Left cardiac atrium (tissue), 4 donors: ENCODE results near the gene PTPRS. TPM values are rescaled to one million over a fixed set of nuclear protein-coding genes. Genes with fewer than 3 reads are reported as not detected.
"Not testable (repeated sequence)": the region's sequence is repeated elsewhere in the genome, so short reads cannot be mapped to it uniquely, and the experiment has no call there.

Source experiments
- ATAC-seq, 2 donors: fragments of 200-7000 bp; cut with Tn5 transposase; one replicate each; pipeline ENCODE4 v1.9.1; 2020; ENCODE audit warnings: mild to moderate bottlenecking in 2 of 2, moderate library complexity in 2 of 2
- DNase-seq: peaks from one replicate; pipeline ENCODE4 v3.0.0-alpha.2; 2020
- intact Hi-C, 2 donors: fragments of 100-400 bp; cut with DNase I; formaldehyde crosslinking; loops; one replicate each; pipeline versions ENCODE4 v1.14.1 to v1.15.1; 2022 to 2023
- total RNA-seq, 2 donors: library from RNA; stranded (reverse); fragmentation: NEBNext Ultra II Directional; extraction: Animal tissue kit (Norgen Biotek cat#: 25700); gene quantifications; one replicate each; pipeline ENCODE4 v1.2.1, GENCODE V29; 2021
- donor health status: DM: no; HTN: yes; CAD: no.
- donor health status: DM: no; HTN: yes; CAD: no; lungs with severe emphysema.
- donor health status: DM: yes; HTN: yes; CAD: no.
- donor health status: Dilated cardiomyopathy.

PTPRS gene
- total RNA-seq, 2 donors from 2014 or later = 95.6 to 130 TPM

- intact Hi-C loops = no loop called here
- no peak for DNase-seq
- no peak for ATAC-seq
Observed at GRCh38 chr19:5336195-5336965, 4.2 kb downstream of the PTPRS start.

GRCh38 chr19:5335593-5335992, 5.0 kb downstream of the PTPRS start:
- DNase-seq (no peak), ATAC-seq (no peak)
- intact Hi-C loops = no loop called here

DNA sequence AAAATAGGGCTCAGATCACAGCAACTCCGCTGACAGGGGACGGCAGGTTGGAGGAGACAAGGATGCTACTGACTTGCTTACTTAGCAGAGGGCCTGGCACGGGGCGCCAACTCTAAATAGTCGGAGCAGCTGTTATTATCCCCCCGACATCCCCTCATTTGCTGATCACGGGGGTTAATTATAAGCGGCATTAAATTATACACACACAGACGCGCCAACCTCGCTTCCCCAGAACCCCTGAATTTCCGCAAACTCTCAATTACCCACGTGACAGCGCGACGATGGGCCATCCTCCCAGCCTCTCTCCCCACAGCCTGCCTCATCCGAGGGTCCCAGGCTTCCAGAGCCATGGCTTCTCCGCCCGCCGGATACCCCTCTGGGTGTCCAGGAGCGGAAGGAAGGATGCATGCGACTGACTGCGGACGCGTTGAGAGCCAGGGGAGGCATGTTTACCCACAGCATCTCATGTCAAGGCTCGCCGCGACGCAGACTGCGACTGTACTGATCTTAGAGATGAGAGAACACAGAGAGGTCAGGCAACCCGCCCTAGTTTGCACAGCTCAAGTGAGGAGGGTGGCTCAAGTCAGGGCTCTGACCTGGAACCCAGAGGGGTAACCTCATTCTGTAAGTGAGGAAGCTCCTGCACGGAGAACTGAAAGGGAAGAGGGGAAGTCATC, 5.7 kb downstream of the PTPRS start:
- intact Hi-C loops = no loop called here
- ATAC-seq = no peak
- DNase-seq = no peak

DNA sequence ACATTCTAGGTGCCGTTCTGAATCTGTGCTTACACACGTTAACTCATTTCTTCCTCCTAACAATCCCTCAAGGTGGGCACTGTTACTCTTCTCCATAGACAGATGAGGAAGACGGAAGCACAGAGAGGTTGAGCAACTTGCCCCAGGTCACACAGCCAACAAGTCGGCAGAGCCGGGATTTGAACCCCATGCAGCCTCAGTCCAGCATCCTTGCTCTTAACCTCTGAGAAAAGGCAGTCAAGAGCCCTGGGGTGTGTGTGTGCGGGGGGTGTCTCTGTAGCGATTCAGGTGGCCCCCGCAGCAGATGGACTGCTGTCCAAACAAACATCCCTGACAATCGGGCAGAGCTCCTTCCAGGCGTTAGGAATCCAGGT, 6.3 kb downstream of the PTPRS start:
- DNase-seq = no peak
- intact Hi-C loops = no loop called here
- ATAC-seq = no peak

GRCh38 chr19:5333581-5334365, 6.8 kb downstream of the PTPRS start:
- no peak for DNase-seq
- intact Hi-C loops = no loop called here
- ATAC-seq = no peak

GRCh38 chr19:5332501-5332900, 8.1 kb downstream of the PTPRS start:
- DNase-seq (no peak), ATAC-seq (no peak)
- intact Hi-C loops = no loop called here

- intact Hi-C loops = no loop called here
- ATAC-seq = no peak
- DNase-seq = no peak
Observed at GRCh38 chr19:5331790-5332189, 8.8 kb downstream of the PTPRS start.

DNA sequence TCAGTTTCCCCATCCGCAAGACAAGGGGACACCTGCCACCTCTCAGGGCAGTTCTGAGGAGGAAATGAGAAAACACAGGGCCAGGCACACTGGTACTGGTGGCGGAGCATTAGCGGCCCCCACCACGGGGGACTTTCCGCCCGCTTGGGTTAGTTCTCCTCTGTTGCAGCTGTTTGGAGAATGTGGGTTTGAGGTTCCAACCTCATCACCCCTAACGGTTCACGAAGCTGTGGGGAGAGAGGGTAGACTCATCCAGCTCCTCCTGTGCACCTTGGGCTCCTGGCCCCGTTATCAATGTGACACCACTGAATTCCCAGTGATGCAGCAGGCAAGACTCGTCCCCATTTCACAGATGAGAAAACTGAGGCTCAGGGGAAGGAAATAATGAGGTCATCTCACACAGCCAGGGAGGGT, 10.3 kb downstream of the PTPRS start:
- DNase-seq = no peak
- no peak for ATAC-seq
- intact Hi-C loops = no loop called here

GRCh38 chr19:5329141-5329540, 11.5 kb downstream of the PTPRS start:
- intact Hi-C loops = no loop called here
- no peak for DNase-seq
- ATAC-seq = no peak

DNA sequence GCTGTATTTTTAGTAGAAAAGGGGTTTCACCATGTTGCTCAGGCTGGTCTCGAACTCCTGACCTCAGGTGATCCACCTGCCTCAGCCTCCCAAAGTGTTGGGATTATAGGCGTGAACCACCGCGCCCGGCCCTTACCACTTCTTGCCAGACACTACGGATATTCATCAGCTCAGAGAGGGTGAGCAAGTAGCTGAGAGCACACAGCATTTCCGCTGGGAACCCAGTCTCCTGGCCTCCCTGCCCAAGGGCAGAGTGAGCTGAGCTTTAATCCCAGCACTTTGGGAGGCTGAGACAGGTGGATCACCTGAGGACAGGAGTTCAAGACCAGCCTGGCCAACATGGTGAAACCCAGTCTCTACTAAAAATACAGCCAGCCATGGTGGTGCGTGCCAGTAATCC, 12.2 kb downstream of the PTPRS start:
- intact Hi-C loops, DNase-seq, ATAC-seq: not testable (repeated sequence)

- intact Hi-C loops = no loop called here
- ATAC-seq (no peak), DNase-seq (no peak)
Observed at GRCh38 chr19:5326986-5327623, 13.5 kb downstream of the PTPRS start.

DNA sequence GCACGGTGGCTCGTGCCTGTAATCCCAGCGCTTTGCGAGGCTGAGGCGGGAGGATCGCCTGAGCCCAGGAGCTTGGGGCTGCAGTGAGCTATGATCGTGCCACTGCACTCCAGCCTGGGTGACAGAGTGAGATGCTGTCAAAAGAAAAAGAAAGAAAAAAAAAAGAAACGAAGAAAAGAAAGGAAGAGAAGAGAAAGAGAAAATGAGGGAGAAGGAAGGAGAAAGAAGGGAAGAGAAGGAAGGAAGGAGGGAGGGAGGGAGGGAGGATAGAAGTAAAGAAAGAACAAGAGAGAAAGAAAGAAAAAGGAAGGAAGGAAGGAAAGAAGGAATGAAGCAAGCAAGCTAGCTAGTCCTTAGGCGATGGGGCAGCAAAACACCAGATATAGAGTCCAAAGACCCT, 14.1 kb downstream of the PTPRS start:
- intact Hi-C loops = no loop called here
- DNase-seq (no peak), ATAC-seq (no peak)

DNA sequence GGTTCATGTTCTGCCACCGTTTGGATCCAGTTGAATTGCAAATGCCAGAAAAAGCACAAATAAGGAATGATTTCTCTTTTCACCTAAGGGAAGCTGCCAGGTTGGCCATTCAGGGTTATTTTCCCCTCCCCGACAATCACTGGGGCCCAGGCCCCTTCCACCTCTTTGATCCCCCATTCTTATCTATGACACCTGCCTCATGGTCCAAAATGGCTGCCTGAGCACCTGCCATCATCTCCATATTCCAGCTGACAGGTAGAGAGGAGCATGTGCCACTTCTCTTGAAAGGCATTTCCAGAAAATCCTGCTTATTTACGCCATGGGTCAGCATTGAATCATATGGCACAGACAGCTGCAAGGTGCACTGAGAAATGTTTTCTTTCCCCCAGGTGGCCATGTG, 15.7 kb downstream of the PTPRS start:
- DNase-seq (no peak), ATAC-seq (no peak)
- intact Hi-C loops = no loop called here

GRCh38 chr19:5323475-5323811, 17.2 kb downstream of the PTPRS start:
- DNase-seq = no peak
- intact Hi-C loops = no loop called here
- no peak for ATAC-seq

DNA sequence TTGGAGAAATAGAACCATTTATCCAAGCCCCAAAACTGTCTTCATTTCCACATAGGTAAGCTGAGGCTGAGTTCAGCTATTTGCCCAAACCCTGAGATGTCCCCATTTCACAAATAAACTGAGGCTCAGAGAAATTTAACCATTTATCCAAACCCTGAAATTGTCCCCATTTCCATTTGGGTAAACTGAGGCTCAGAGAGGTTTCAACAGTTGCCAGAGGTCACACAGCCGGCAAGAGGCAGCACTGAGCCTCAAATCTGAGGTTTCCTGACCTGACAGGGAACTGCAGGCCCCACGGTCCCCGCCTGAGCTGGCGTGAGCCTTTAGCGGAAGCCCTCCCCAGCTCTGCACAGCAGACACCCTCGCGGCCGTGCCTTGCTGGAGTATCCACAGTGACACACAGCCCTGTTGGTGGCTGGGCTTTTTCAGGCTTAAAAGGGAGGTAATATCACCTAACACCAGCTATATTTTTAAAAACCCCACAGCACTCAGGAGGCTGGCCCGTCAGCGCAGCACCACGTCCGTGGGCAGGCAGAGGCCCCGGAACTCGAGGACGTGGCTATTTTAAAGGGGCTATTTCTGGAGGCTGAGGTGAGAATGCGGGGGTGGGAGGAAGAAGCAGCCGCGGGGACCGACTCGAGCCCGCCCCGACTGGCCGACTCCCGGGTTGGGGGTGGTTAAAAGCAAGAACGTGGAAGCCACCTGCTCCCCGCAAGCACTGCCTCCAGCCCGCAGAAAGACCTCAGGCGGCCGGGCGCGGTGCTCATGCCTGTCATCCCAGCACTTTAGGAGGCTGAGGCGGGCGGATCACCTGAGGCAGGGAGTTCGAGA, 18.5 kb downstream of the PTPRS start:
- DNase-seq (no peak), ATAC-seq (peak; percentile 77 to 85)
- intact Hi-C loops = no loop called here

GRCh38 chr19:5321066-5321642, 19.5 kb downstream of the PTPRS start:
- intact Hi-C loops = no loop called here
- no peak for ATAC-seq
- DNase-seq = no peak

GRCh38 chr19:5319516-5319915, 21.1 kb downstream of the PTPRS start:
- intact Hi-C loops = no loop called here
- no peak for DNase-seq
- ATAC-seq = no peak

DNA sequence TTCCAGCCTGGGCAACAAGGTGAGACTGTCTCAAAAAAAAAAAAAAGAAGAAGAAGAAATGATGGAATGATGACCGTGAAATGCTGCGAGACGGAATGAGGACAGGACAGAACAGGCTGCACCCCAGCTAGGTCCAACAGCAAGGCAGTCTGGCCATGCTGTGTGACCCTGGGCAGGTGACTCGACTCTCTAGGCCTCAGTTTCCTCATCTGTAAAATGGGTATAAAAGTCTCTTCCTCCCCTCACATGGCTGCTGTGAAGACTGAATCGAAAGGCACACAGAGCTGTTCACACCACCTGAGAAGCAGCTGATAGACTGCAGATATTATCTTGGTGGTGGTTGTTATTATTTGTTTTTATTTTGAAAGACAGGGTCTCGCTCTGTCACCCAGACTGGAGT, 22.3 kb downstream of the PTPRS start:
- ATAC-seq (no peak), DNase-seq (no peak)
- intact Hi-C loops = no loop called here

DNA sequence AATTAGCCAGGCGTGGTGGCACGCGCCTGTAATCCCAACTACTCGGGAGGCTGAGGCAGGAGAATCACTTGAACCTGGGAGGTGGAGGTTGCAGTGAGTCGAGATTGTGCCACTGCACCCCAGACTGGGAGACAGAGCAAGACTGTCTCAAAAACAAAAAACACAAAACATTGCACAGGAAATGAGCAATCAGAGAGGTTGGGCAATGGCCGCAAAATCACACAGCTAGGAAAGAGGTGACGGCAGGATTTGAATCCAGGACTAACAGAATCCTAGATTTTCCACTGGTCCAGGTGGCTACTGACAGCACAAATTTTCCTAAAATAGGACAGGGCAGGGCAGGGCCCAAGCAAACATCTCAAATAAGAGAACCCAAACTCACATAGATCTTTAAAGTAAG, 23.3 kb downstream of the PTPRS start:
- no peak for DNase-seq
- no peak for ATAC-seq
- intact Hi-C loops = no loop called here
